Osteoblast (primary cell): Measurements from ENCODE around the gene HHATL. TPM values are rescaled to one million over a fixed set of nuclear protein-coding genes. Genes with fewer than 3 reads are reported as not detected.

Experiments used
- DNase-seq: peaks from one replicate; pipeline ENCODE4 v3.0.0; 2011; ENCODE audit warnings: low spot score, mixed read lengths; ENCODE audit not compliant: insufficient read length; ENCODE audit errors: missing footprints
- H2AFZ ChIP-seq: 2 replicates; pipeline ENCODE4 v1.6.0; 2011; ENCODE audit warnings: mild to moderate bottlenecking, low read length
- H3K27ac ChIP-seq: 2 replicates; pipeline ENCODE4 v1.5.1; 2011; ENCODE audit warnings: mild to moderate bottlenecking, low read depth, low read length, moderate library complexity
- H3K27me3 ChIP-seq: 2 replicates; pipeline ENCODE4 v1.6.0; 2012; ENCODE audit warnings: mild to moderate bottlenecking, control low read depth, inconsistent platforms, low read length, moderate library complexity; ENCODE audit not compliant: insufficient read depth
- H3K36me3 ChIP-seq: 2 replicates; pipeline ENCODE4 v1.5.1; 2011; ENCODE audit warnings: mild to moderate bottlenecking, low read length, control low read depth, moderate library complexity; ENCODE audit not compliant: insufficient read depth
- H3K4me1 ChIP-seq: 2 replicates; pipeline ENCODE4 v1.5.1; 2011; ENCODE audit warnings: mild to moderate bottlenecking, low read length, control low read depth, moderate library complexity; ENCODE audit not compliant: insufficient read depth
- H3K4me2 ChIP-seq: 2 replicates; pipeline ENCODE4 v1.6.0; 2011; ENCODE audit warnings: mild to moderate bottlenecking, low read length; ENCODE audit not compliant: insufficient read depth
- H3K4me3 ChIP-seq: fragments of 200-600 bp; sonication (generic); 3 replicates; pipeline ENCODE4 v1.5.1; 2012; ENCODE audit warnings: mild to moderate bottlenecking, low read length, inconsistent platforms; ENCODE audit not compliant: insufficient read depth
- H3K79me2 ChIP-seq: 2 replicates; pipeline ENCODE4 v1.6.0; 2012; ENCODE audit warnings: mild to moderate bottlenecking, low read length, control low read depth, inconsistent platforms; ENCODE audit not compliant: insufficient read depth
- H3K9me3 ChIP-seq: 2 replicates; pipeline ENCODE4 v1.5.1; 2011; ENCODE audit warnings: low read depth, low read length, control low read depth
- H4K20me1 ChIP-seq: 2 replicates; pipeline ENCODE4 v1.6.0; 2012; ENCODE audit warnings: mild to moderate bottlenecking, low read length, control low read depth; ENCODE audit not compliant: insufficient read depth
- total RNA-seq: library from RNA; depleted of rRNA; stranded (reverse); fragments of >200 nt; gene quantifications from 2 replicates; pipeline ENCODE4 v1.2.3, GENCODE V29; 2012
- TF ChIP-seq, protein P1 (sequence below): IDR thresholded peaks from 2 replicates; pipeline ENCODE4 v1.5.1; 2011; ENCODE audit warnings: mild to moderate bottlenecking, low read depth, low read length, moderate library complexity; ENCODE audit errors: extremely low read depth

HHATL gene
- total RNA-seq, 1 donor: not detected

DNA sequence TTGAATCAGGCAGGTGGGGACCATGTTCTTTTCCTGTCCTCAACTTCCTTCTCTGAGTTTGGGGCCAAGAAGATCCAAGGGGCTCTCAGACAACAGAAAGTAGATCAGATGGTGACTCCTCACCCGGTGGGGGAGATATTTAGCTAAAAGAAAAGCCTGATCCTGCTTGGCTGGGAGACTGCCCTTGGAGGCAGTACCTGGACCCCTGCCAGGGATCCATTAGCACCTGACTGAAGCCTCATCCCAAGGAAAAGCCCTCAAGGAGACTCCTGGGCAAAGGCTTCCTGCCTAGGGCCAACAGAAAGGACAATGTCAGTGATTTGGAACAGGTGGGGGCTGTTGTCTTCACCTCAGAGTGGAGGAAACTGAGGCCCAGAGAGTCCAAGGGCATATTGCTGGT, 33.5 kb upstream of the HHATL start:
- no peak for DNase-seq
- Histone ChIP-seq H3K27ac (no peak overlapping the region), H3K4me3 (no peak overlapping the region), H3K4me2 (no peak overlapping the region), H3K9me3 (no peaks in the 10 kb centered on the region), H3K4me1 (no peaks in the 10 kb centered on the region), H3K36me3 (no peaks in the 10 kb centered on the region), H3K27me3 (no peaks in the 10 kb centered on the region), H4K20me1 (no peaks in the 10 kb centered on the region), H3K79me2 (no peaks in the 10 kb centered on the region), H2AFZ (no peak overlapping the region)
- TF ChIP-seq, protein P1, sequence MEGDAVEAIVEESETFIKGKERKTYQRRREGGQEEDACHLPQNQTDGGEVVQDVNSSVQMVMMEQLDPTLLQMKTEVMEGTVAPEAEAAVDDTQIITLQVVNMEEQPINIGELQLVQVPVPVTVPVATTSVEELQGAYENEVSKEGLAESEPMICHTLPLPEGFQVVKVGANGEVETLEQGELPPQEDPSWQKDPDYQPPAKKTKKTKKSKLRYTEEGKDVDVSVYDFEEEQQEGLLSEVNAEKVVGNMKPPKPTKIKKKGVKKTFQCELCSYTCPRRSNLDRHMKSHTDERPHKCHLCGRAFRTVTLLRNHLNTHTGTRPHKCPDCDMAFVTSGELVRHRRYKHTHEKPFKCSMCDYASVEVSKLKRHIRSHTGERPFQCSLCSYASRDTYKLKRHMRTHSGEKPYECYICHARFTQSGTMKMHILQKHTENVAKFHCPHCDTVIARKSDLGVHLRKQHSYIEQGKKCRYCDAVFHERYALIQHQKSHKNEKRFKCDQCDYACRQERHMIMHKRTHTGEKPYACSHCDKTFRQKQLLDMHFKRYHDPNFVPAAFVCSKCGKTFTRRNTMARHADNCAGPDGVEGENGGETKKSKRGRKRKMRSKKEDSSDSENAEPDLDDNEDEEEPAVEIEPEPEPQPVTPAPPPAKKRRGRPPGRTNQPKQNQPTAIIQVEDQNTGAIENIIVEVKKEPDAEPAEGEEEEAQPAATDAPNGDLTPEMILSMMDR: no peak

DNA sequence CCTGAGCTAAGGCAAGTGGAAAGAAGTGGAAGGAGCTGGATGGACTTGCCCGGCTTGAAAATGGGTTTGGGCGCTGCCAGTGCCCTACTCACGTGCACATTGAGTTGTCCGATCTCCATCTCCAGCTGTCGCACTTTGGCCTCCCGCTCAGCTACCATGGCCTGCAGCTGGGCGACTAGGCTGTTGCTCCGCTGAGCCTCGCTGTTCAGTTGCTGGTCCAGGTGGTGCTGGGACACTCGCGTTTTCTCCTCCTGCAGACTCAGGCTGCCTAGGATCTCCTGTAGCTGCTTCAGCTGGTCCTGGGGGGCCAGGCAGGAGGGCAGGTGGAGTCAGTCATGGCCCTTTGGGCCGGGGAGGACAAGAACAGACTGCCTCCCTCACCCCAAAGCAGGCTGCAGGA, 33.0 kb upstream of the HHATL start:
- no peaks in the 10 kb centered on the region for H3K4me1 ChIP-seq
- no peak overlapping the region for H3K27ac ChIP-seq
- no peaks in the 10 kb centered on the region for H3K27me3 ChIP-seq
- H3K79me2 ChIP-seq: no peaks in the 10 kb centered on the region
- no peaks in the 10 kb centered on the region for H3K9me3 ChIP-seq
- no peak overlapping the region for H3K4me2 ChIP-seq
- no peaks in the 10 kb centered on the region for H4K20me1 ChIP-seq
- H3K4me3 ChIP-seq: no peak overlapping the region
- DNase-seq: no peak
- no peaks in the 10 kb centered on the region for H3K36me3 ChIP-seq
- no peak overlapping the region for H2AFZ ChIP-seq
- TF ChIP-seq, protein P1: no peak

DNA sequence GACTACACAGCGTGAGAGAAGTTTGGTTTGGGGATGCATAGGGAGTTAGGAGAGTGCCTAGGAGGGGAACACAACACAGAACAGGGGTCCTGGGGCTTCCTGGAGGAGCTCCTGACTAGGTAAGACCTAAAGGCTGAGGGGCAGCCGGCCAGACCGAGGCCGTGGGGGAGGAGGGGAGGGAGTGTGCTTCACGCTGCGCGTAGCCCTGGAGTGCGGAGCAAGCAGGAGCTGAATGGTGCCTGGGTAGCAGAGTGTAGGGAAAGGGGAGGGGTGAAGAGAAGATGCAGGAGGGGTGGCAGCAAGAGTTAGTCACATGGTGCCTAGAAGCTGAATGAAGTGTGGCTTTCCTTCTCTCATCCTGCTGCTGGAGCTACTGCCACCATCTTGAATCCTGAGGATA, 32.4 kb upstream of the HHATL start:
- Histone ChIP-seq H3K79me2 (no peaks in the 10 kb centered on the region), H3K9me3 (no peaks in the 10 kb centered on the region), H3K4me3 (no peak overlapping the region), H3K4me2 (no peak overlapping the region), H3K27me3 (no peaks in the 10 kb centered on the region), H4K20me1 (no peaks in the 10 kb centered on the region), H3K36me3 (no peaks in the 10 kb centered on the region), H3K27ac (no peak overlapping the region), H3K4me1 (no peaks in the 10 kb centered on the region), H2AFZ (no peak overlapping the region)
- TF ChIP-seq, protein P1: no peak
- peak; percentile 36 for DNase-seq

DNA sequence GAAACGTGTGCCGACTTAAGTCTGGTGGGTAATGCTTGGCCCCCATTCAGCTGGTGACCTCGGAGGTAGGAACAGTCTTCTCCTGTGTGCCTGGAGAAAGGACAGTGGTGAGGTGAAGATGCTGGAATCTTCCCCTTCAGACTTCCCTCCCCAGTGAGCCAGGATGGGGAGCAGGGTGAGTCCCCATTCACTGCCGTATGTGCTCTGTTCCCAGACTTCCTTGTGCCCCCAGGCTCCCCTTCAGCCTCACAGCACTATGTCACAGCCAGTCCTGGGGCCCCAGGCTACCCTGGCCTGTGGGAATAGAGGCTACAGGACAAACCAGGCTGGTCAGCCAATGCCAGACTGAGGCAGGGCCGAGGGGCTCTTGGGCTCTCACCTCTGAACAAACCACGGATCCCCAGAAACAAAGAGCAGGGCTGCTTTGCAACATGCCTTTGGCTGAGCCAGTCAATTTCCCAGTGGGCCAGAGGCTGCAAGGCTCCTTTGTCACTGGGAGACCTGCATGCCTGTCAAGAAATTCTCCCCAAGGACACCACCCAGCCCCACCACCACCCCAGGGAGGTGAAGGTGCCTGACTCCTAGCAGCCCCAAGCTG, 31.8 kb upstream of the HHATL start:
- H3K9me3 ChIP-seq: no peaks in the 10 kb centered on the region
- H3K36me3 ChIP-seq: no peaks in the 10 kb centered on the region
- H3K4me3 ChIP-seq: no peak overlapping the region
- H2AFZ ChIP-seq: no peak overlapping the region
- H3K4me2 ChIP-seq: no peak overlapping the region
- H3K4me1 ChIP-seq: no peaks in the 10 kb centered on the region
- no peak for DNase-seq
- no peaks in the 10 kb centered on the region for H4K20me1 ChIP-seq
- no peak overlapping the region for H3K27ac ChIP-seq
- no peaks in the 10 kb centered on the region for H3K79me2 ChIP-seq
- TF ChIP-seq, protein P1: no peak
- no peaks in the 10 kb centered on the region for H3K27me3 ChIP-seq
